ENCODE results near the gene POLR1E.

DNA sequence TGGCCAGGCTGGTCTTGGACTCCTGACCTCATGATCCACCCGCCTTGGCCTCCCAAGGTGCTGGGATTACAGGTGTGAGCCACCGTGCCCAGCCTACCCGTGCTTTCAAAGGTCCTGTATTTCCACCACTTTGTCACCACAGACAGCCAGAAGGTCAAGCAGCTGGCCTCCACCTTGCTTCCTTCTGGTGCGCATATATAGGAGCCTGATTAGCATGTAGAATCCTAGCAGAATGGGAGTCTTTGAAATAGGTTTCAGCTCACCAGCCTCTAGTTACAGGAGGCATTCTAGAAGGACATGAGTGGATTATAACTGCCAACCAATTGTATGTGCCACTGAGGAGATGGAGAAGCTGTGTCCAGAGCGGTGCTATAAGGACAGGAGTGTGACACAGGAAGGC lies 18.9 kb downstream of the POLR1E start:
- TF ChIP-seq ZNF274 (IDR thresholded peaks at IDR 0.05; ENCODE audit: low read depth, low read length) (no peak), YY1 (IDR thresholded peaks at IDR 0.05; ENCODE audit: insufficient read depth, insufficient read length) (no peak)
